ENCODE measurements around the gene EHBP1. TPM values are rescaled to one million over a fixed set of nuclear protein-coding genes. Genes with fewer than 3 reads are reported as not detected.

EHBP1 gene
- total RNA-seq, 2 experiments from 2014 or later = 19.3 to 23.2 TPM

DNA sequence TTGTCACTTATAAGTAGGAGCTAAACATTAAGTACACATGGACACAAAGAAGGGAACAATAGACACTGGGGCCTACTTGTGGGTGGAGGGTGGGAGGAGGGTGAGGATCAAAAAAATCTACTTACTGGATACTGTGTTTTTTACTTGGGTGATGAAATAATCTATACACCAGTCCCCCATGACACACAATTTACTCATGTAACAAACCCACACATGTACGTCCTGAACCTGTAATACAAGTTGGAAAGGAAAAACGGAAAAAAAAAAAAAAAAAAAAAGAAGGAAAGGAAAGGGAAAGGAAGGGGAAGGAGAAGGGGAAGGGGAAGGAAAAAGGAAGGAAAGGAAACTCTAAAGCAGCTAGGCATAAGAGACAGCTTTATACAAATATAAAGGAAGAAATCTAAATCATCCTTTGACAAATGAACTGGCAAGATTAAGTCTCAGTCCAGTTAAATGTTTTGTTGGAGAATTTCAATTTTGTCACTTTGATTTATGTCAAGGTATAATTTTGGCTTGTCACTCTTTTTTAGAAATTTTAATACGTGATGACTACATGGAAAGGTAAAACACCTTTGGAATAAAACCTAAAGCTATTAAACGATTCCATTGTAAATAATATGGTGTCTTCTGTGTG lies 175.8 kb downstream of the EHBP1 start:
- Mint-ChIP-seq H3K27me3 (no peaks in the 10 kb centered on the region), H3K4me1 (no peaks in the 10 kb centered on the region), H3K27ac (no peak overlapping the region), H3K4me3 (no peak overlapping the region), H3K9me3 (peaks cover 6% of the 10 kb centered on the region), H3K36me3 (ENCODE audit: low read depth) (peaks cover 26% of the 10 kb centered on the region)
- DNase-seq = no peak
- ChIA-PET CTCF (no interaction called here), POLR2A (no interaction called here)

- Mint-ChIP-seq H3K4me1 (no peaks in the 10 kb centered on the region), H3K27ac (no peak overlapping the region), H3K4me3 (no peak overlapping the region), H3K36me3 (ENCODE audit: low read depth) (peaks cover 5% of the 10 kb centered on the region), H3K27me3 (no peaks in the 10 kb centered on the region), H3K9me3 (peaks cover 2% of the 10 kb centered on the region)
- POLR2A ChIA-PET = no interaction called here
- no peak for DNase-seq
- CTCF ChIA-PET = no interaction called here
Observed at GRCh38 chr2:62883629-62884028, 178.1 kb downstream of the EHBP1 start.

- Mint-ChIP-seq H3K27me3 (no peaks in the 10 kb centered on the region), H3K4me3 (no peak overlapping the region), H3K27ac (no peak overlapping the region), H3K36me3 (ENCODE audit: low read depth) (peaks cover 5% of the 10 kb centered on the region), H3K4me1 (no peaks in the 10 kb centered on the region), H3K9me3 (peaks cover under 1% of the 10 kb centered on the region)
- no peak for DNase-seq
- POLR2A ChIA-PET = no interaction called here
- CTCF ChIA-PET = no interaction called here
Observed at GRCh38 chr2:62884086-62884485, 178.6 kb downstream of the EHBP1 start.

GRCh38 chr2:62884514-62884913 lies 179.0 kb downstream of the EHBP1 start:
- no peak for DNase-seq
- H3K27ac Mint-ChIP-seq = no peak overlapping the region
- no peak overlapping the region for H3K4me3 Mint-ChIP-seq
- POLR2A ChIA-PET = no interaction called here
- no peaks in the 10 kb centered on the region for H3K4me1 Mint-ChIP-seq
- H3K27me3 Mint-ChIP-seq = no peaks in the 10 kb centered on the region
- peaks cover 5% of the 10 kb centered on the region for H3K36me3 Mint-ChIP-seq (ENCODE audit: low read depth)
- CTCF ChIA-PET = no interaction called here
- H3K9me3 Mint-ChIP-seq = no peaks in the 10 kb centered on the region

DNA sequence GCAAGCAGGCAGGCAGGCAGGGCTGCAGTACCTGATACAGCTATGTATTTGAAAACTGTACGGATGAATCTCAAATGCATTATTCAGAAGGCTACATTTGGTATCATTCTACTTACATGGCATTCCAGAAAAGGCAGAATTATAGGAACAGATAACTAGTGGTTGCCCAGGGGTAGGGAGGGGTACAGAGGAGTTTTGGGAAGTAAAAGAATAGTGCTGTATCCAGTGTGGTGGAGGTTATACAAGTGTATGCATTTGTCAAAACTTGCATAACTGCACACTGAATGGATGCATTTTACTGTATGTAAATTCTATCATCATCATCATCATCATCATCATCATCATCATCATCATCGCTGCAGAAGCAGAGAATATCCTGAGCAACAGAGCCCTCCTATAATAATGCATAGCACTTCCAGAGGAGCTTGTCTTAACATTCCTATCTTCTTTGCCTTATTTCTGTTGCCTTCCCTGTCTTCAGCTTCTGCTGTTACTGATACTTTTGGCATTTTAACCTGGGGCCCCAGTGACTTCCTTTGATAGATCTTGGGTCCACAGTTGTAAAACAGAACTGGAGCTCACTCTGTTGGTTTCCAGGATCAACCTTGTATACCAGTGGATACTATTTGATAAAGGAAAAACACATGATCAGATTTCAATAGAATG lies 189.6 kb downstream of the EHBP1 start:
- ChIA-PET POLR2A (no interaction called here), CTCF (no interaction called here)
- no peak overlapping the region for H3K4me3 Mint-ChIP-seq
- H3K36me3 Mint-ChIP-seq (ENCODE audit: low read depth) = no peaks in the 10 kb centered on the region
- no peaks in the 10 kb centered on the region for H3K4me1 Mint-ChIP-seq
- DNase-seq = no peak
- no peaks in the 10 kb centered on the region for H3K27me3 Mint-ChIP-seq
- H3K27ac Mint-ChIP-seq = no peak overlapping the region
- H3K9me3 Mint-ChIP-seq = no peaks in the 10 kb centered on the region

- Mint-ChIP-seq H3K27ac (no peak overlapping the region), H3K27me3 (no peaks in the 10 kb centered on the region)
- POLR2A ChIA-PET = no interaction called here
Observed at GRCh38 chr2:62895632-62896009, 190.1 kb downstream of the EHBP1 start.

GRCh38 chr2:62897187-62897827 lies 191.8 kb downstream of the EHBP1 start:
- Mint-ChIP-seq H3K27me3 (no peaks in the 10 kb centered on the region), H3K27ac (no peak overlapping the region), H3K36me3 (ENCODE audit: low read depth) (no peaks in the 10 kb centered on the region), H3K4me3 (no peak overlapping the region), H3K9me3 (no peaks in the 10 kb centered on the region), H3K4me1 (no peaks in the 10 kb centered on the region)
- POLR2A ChIA-PET = no interaction called here
- CTCF ChIA-PET = interaction anchor here (0.6 kb wide), 1 partner anchor 123 kb away, joined by 4 read pairs; no protein-coding TSS in a partner anchor
- DNase-seq = no peak

More at GRCh38 chr2:62895632-62896009, 190.1 kb downstream of the EHBP1 start:
- no peak for DNase-seq
- CTCF ChIA-PET = no interaction called here
- H3K4me3 Mint-ChIP-seq = no peak overlapping the region
- H3K9me3 Mint-ChIP-seq = no peaks in the 10 kb centered on the region
- H3K4me1 Mint-ChIP-seq = no peaks in the 10 kb centered on the region
- H3K36me3 Mint-ChIP-seq (ENCODE audit: low read depth) = no peaks in the 10 kb centered on the region

- Mint-ChIP-seq H3K4me1 (no peaks in the 10 kb centered on the region), H3K27ac (no peak overlapping the region), H3K4me3 (no peak overlapping the region), H3K36me3 (ENCODE audit: low read depth) (no peaks in the 10 kb centered on the region), H3K9me3 (no peaks in the 10 kb centered on the region), H3K27me3 (no peaks in the 10 kb centered on the region)
- CTCF ChIA-PET = no interaction called here
- no peak for DNase-seq
- POLR2A ChIA-PET = no interaction called here
Observed at GRCh38 chr2:62904344-62904743, 198.8 kb downstream of the EHBP1 start.

GRCh38 chr2:62908145-62908544 lies 202.6 kb downstream of the EHBP1 start:
- Mint-ChIP-seq H3K27ac (no peak overlapping the region), H3K4me1 (no peaks in the 10 kb centered on the region), H3K27me3 (no peaks in the 10 kb centered on the region), H3K9me3 (no peaks in the 10 kb centered on the region), H3K36me3 (ENCODE audit: low read depth) (peaks cover under 1% of the 10 kb centered on the region), H3K4me3 (no peak overlapping the region)
- ChIA-PET CTCF (no interaction called here), POLR2A (no interaction called here)
- no peak for DNase-seq

DNA sequence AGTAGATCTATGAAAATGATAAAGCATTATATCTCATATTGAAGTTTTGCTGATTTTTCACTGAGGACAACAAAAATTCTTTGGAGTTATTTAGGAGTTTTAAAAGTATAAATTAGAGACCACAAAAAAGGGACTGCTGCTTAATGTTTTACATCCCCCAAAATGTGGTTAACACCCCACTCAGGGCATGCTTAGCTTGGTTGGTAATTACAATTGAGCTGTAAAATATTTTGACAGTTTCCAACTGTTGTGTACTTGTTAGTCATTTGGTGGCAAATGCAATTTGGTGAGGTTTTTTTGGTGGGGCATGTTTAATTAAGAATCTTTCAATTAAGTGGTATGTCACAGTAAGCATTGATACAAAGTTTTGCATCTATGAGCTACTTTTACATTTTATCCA lies 207.8 kb downstream of the EHBP1 start:
- H3K36me3 Mint-ChIP-seq (ENCODE audit: low read depth) = peaks cover 3% of the 10 kb centered on the region
- no peak overlapping the region for H3K27ac Mint-ChIP-seq
- H3K4me3 Mint-ChIP-seq = no peak overlapping the region
- CTCF ChIA-PET = no interaction called here
- POLR2A ChIA-PET = no interaction called here
- no peaks in the 10 kb centered on the region for H3K9me3 Mint-ChIP-seq
- H3K4me1 Mint-ChIP-seq = no peaks in the 10 kb centered on the region
- no peaks in the 10 kb centered on the region for H3K27me3 Mint-ChIP-seq
- no peak for DNase-seq

GRCh38 chr2:62919041-62919440 lies 213.5 kb downstream of the EHBP1 start:
- CTCF ChIA-PET = no interaction called here
- Mint-ChIP-seq H3K27me3 (no peaks in the 10 kb centered on the region), H3K4me1 (no peaks in the 10 kb centered on the region)

DNA sequence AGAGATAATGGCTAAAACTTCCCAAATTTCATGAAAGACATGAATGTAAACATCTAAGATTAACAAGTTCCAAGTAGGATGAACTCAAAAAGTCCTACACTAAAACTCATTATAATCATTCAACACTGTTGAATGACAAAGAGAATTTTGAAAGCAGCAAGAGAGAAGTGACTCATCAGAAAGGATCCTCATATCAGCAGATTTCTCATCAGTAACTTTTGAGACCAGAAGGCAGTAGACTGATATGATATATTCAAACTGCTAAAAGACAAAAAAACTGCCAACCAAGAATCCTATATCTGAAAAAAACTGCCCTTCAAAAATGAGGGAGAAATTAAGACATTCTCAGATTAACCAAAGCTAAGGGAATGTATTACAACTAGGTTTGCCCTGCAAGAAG lies 214.6 kb downstream of the EHBP1 start:
- H3K27me3 Mint-ChIP-seq = no peaks in the 10 kb centered on the region
- H3K9me3 Mint-ChIP-seq = peaks cover 17% of the 10 kb centered on the region
- CTCF ChIA-PET = no interaction called here
- no peak for DNase-seq
- H3K4me3 Mint-ChIP-seq = no peak overlapping the region
- POLR2A ChIA-PET = interaction anchor here (0.7 kb wide), 1 partner anchor 133 kb away, joined by 3 read pairs; no protein-coding TSS in a partner anchor
- H3K36me3 Mint-ChIP-seq (ENCODE audit: low read depth) = peaks cover 12% of the 10 kb centered on the region
- no peaks in the 10 kb centered on the region for H3K4me1 Mint-ChIP-seq
- H3K27ac Mint-ChIP-seq = no peak overlapping the region

More at GRCh38 chr2:62919041-62919440, 213.5 kb downstream of the EHBP1 start:
- Mint-ChIP-seq H3K9me3 (peaks cover 9% of the 10 kb centered on the region), H3K27ac (no peak overlapping the region), H3K36me3 (ENCODE audit: low read depth) (peaks cover 12% of the 10 kb centered on the region), H3K4me3 (no peak overlapping the region)
- DNase-seq = no peak
- POLR2A ChIA-PET = no interaction called here

GRCh38 chr2:62923242-62923641 lies 217.7 kb downstream of the EHBP1 start:
- ChIA-PET CTCF (no interaction called here), POLR2A (no interaction called here)
- Mint-ChIP-seq H3K27me3 (no peaks in the 10 kb centered on the region), H3K9me3 (peaks cover 17% of the 10 kb centered on the region), H3K36me3 (ENCODE audit: low read depth) (peaks cover 12% of the 10 kb centered on the region), H3K27ac (no peak overlapping the region), H3K4me1 (no peaks in the 10 kb centered on the region), H3K4me3 (no peak overlapping the region)
- no peak for DNase-seq

GRCh38 chr2:62923881-62924280 lies 218.4 kb downstream of the EHBP1 start:
- peaks cover 17% of the 10 kb centered on the region for H3K9me3 Mint-ChIP-seq
- DNase-seq = no peak
- ChIA-PET POLR2A (no interaction called here), CTCF (no interaction called here)
- no peak overlapping the region for H3K27ac Mint-ChIP-seq
- peaks cover 12% of the 10 kb centered on the region for H3K36me3 Mint-ChIP-seq (ENCODE audit: low read depth)
- H3K4me3 Mint-ChIP-seq = no peak overlapping the region
- H3K27me3 Mint-ChIP-seq = no peaks in the 10 kb centered on the region
- H3K4me1 Mint-ChIP-seq = no peaks in the 10 kb centered on the region
